DND-41 (cell line): ENCODE measurements around the gene ACAD9.

ENCODE experiments used
- ATAC-seq: fragments of 200-7000 bp; cut with Tn5 transposase; 3 replicates; pipeline ENCODE4 v1.9.1; 2021; ENCODE audit warnings: low read depth; ENCODE audit not compliant: insufficient read depth
- DNase-seq: peaks from one replicate; pipeline ENCODE4 v3.0.0-alpha.2; 2020
- H2AFZ ChIP-seq: 2 replicates; pipeline ENCODE4 v1.6.0; 2012; ENCODE audit warnings: low read depth, low read length
- H3K27ac ChIP-seq: 2 replicates; pipeline ENCODE4 v1.5.1; 2012; ENCODE audit warnings: low read length, inconsistent platforms
- H3K27me3 ChIP-seq: fragments of 200-600 bp; sonication (generic); 2 replicates; pipeline ENCODE4 v1.6.0; 2012; ENCODE audit warnings: low read length, mild to moderate bottlenecking, inconsistent platforms; ENCODE audit not compliant: insufficient read depth, poor library complexity
- H3K36me3 ChIP-seq: 2 replicates; pipeline ENCODE4 v1.5.1; 2012; ENCODE audit warnings: low read length, inconsistent platforms; ENCODE audit not compliant: insufficient read depth
- H3K4me1 ChIP-seq: 2 replicates; pipeline ENCODE4 v1.5.1; 2012; ENCODE audit warnings: mild to moderate bottlenecking, low read length; ENCODE audit not compliant: insufficient read depth
- H3K4me2 ChIP-seq: 2 replicates; pipeline ENCODE4 v1.6.0; 2012; ENCODE audit warnings: mild to moderate bottlenecking, moderate library complexity, low read length, inconsistent platforms; ENCODE audit not compliant: insufficient read depth
- H3K4me3 ChIP-seq, 2 experiments: fragments of 200-600 bp in 1 of 2; shearing (Covaris generic) in 1 of 2; 2 replicates each; pipeline ENCODE4 v1.5.1; 2012 to 2016; ENCODE audit warnings: inconsistent platforms in 2 of 2, low read length in 2 of 2, mild to moderate bottlenecking in 2 of 2, low read depth in 1 of 2, moderate library complexity in 1 of 2
- H3K79me2 ChIP-seq: 2 replicates; pipeline ENCODE4 v1.6.0; 2012; ENCODE audit warnings: low read length, inconsistent platforms; ENCODE audit not compliant: insufficient read depth
- H3K9ac ChIP-seq: 2 replicates; pipeline ENCODE4 v1.6.0; 2012; ENCODE audit warnings: low read depth, mild to moderate bottlenecking, inconsistent platforms, low read length, moderate library complexity
- H3K9me3 ChIP-seq: 2 replicates; pipeline ENCODE4 v1.5.1; 2012; ENCODE audit warnings: low read length, moderate library complexity, mild to moderate bottlenecking, inconsistent platforms; ENCODE audit not compliant: insufficient read depth, severe bottlenecking
- H4K20me1 ChIP-seq: 2 replicates; pipeline ENCODE4 v1.6.0; 2012; ENCODE audit warnings: low read length; ENCODE audit not compliant: insufficient read depth
- CTCF ChIP-seq: IDR thresholded peaks from 2 replicates; pipeline ENCODE4 v1.5.1; 2012; ENCODE audit warnings: borderline replicate concordance, low read length, moderate library complexity, mild to moderate bottlenecking; ENCODE audit not compliant: poor library complexity, severe bottlenecking; ENCODE audit errors: extremely low read depth
- EZH2 ChIP-seq: IDR thresholded peaks from 3 replicates; pipeline ENCODE4 v1.6.1; 2012; ENCODE audit warnings: borderline replicate concordance, low read depth, mild to moderate bottlenecking, moderate library complexity, low read length, inconsistent platforms; ENCODE audit not compliant: severe bottlenecking

Gene ACAD9

GRCh38 chr3:128929364-128929763, 49.9 kb downstream of the ACAD9 start:
- H2AFZ ChIP-seq, result no peak overlapping the region
- ATAC-seq, result no peak

GRCh38 chr3:128931046-128931445, 51.6 kb downstream of the ACAD9 start:
- Histone ChIP-seq H2AFZ (no peak overlapping the region), H3K79me2 (no peaks in the 10 kb centered on the region), H3K4me3 (no peak overlapping the region), H3K36me3 (no peaks in the 10 kb centered on the region), H3K9me3 (peaks cover 3% of the 10 kb centered on the region), H3K9ac (no peak overlapping the region), H4K20me1 (no peaks in the 10 kb centered on the region), H3K4me1 (no peaks in the 10 kb centered on the region), H3K27me3 (peaks cover 9% of the 10 kb centered on the region), H3K4me2 (no peak overlapping the region), H3K27ac (no peak overlapping the region)
- ATAC-seq, result no peak
- DNase-seq, result no peak
- TF ChIP-seq EZH2, result no peak
- TF ChIP-seq CTCF, result no peak

More at GRCh38 chr3:128929364-128929763, 49.9 kb downstream of the ACAD9 start:
- Histone ChIP-seq H4K20me1 (no peaks in the 10 kb centered on the region), H3K4me2 (no peak overlapping the region), H3K4me3 (no peak overlapping the region), H3K27me3 (peaks cover 9% of the 10 kb centered on the region), H3K4me1 (no peaks in the 10 kb centered on the region), H3K79me2 (no peaks in the 10 kb centered on the region), H3K9me3 (peaks cover 13% of the 10 kb centered on the region), H3K9ac (no peak overlapping the region), H3K36me3 (no peaks in the 10 kb centered on the region), H3K27ac (no peak overlapping the region)
- TF ChIP-seq EZH2, result no peak
- no peak for TF ChIP-seq CTCF
- DNase-seq, result no peak

GRCh38 chr3:128932516-128933212, 53.2 kb downstream of the ACAD9 start:
- Histone ChIP-seq H3K9ac (no peak overlapping the region), H4K20me1 (no peaks in the 10 kb centered on the region), H3K27me3 (peaks cover 9% of the 10 kb centered on the region), H2AFZ (no peak overlapping the region), H3K4me1 (no peaks in the 10 kb centered on the region), H3K4me3 (no peak overlapping the region), H3K36me3 (no peaks in the 10 kb centered on the region), H3K79me2 (no peaks in the 10 kb centered on the region), H3K4me2 (no peak overlapping the region), H3K9me3 (no peaks in the 10 kb centered on the region), H3K27ac (no peak overlapping the region)
- TF ChIP-seq CTCF (no peak), EZH2 (no peak)
- ATAC-seq, result no peak
- no peak for DNase-seq
